SK-N-MC (cell line): ENCODE results near the gene MBNL2.

Source experiments
- EZH2 ChIP-seq: fragments of 200-600 bp; sonication (generic); IDR thresholded peaks from one replicate; pipeline ENCODE4 v1.6.1; 2017; ENCODE audit warnings: antibody characterized with exemption
- FOXP2 ChIP-seq: optimal IDR thresholded peaks from 2 replicates; pipeline ENCODE3; 2011; ENCODE audit warnings: mild to moderate bottlenecking, moderate library complexity; ENCODE audit not compliant: insufficient read depth; ENCODE audit errors: extremely low read length, control extremely low read depth
- POLR2AphosphoS5 ChIP-seq: IDR thresholded peaks from 2 replicates; pipeline ENCODE4 v1.6.1; 2012; ENCODE audit warnings: mild to moderate bottlenecking, low read depth, low read length, borderline replicate concordance

DNA sequence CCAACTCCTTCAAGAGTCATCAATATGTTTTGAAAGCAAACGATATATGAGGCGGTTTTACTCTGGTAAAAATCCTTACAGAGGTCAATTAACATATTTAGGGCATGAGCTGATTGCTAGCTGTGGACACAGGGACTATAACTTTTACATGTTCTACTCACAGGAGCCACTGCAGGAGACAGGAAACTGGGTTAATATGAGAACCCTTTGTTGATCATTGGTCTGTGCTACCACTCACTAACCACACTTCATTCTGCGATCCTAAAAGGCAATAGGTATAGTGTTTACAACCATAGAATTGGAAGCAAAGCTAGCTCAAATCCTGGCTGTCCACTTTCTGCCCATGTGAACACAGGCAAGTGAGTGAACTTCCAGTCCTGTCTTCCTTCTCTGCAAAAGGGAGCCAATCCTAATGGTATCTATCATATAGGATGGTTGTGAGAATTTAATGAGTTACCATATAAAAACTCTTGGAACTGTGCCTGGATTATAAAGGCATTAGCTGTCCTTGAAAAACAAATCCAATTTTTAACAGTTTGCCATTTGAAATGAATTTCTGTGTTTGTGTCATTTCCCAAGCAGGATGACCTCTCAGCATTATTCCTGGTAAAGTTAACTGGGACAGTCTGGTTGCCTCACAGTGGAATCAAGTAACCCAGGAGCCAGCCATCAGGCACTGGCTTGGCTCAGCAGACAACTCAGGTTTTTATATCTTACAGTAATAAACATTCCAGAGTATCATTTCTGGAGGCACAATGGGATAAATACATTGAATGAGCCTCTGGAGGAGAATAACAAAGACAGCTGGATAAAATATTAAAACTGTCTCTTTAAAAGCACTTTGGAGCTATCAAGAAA, 182.0 kb downstream of the MBNL2 start:
- TF ChIP-seq POLR2AphosphoS5 (no peak), EZH2 (no peak), FOXP2 (no peak)
